Thyroid gland (tissue), 4 donors: Measurements from ENCODE around the gene DDIAS.
"Not testable (repeated sequence)": the region's sequence is repeated elsewhere in the genome, so short reads cannot be mapped to it uniquely, and the experiment has no call there.

Experiments
- CTCF ChIP-seq, 6 experiments: fragments of 200-600 bp in 3 of 6; fragments of 450-650 bp in 3 of 6; sonication (generic) in 3 of 6; IDR thresholded peaks; one replicate each; pipeline ENCODE4 v1.5.1; 2016 to 2019; ENCODE audit warnings: antibody characterized with exemption in 6 of 6, mild to moderate bottlenecking in 2 of 6, inconsistent platforms in 1 of 6, moderate library complexity in 1 of 6
- POLR2A ChIP-seq, 2 donors: fragments of 450-650 bp; IDR thresholded peaks; one replicate each; pipeline ENCODE4 v1.6.1; 2017; ENCODE audit warnings: antibody characterized with exemption in 2 of 2, mild to moderate bottlenecking in 2 of 2, moderate library complexity in 1 of 2

- not testable (repeated sequence) for TF ChIP-seq POLR2A, CTCF (IDR thresholded peaks at IDR 0.05)
These were observed 18.2 kb downstream of the DDIAS start for GRCh38 chr11:82919786-82920185.
